Transverse colon (tissue), 4 donors: ENCODE measurements around the gene PLCD1. TPM values are rescaled to one million over a fixed set of nuclear protein-coding genes. Genes with fewer than 3 reads are reported as not detected.

Experiments
- DNase-seq: peaks from one replicate; pipeline ENCODE4 v3.0.0-alpha.2; 2019
- H3K27ac ChIP-seq, 4 donors: fragments of 200-600 bp; sonication (generic); 2 replicates each; pipeline ENCODE4 v1.5.1; 2016 to 2018; ENCODE audit warnings: inconsistent platforms in 4 of 4
- H3K27me3 ChIP-seq: fragments of 200-600 bp; sonication (generic); 2 replicates; pipeline ENCODE4 v1.5.1; 2017; ENCODE audit warnings: inconsistent platforms
- H3K36me3 ChIP-seq, 4 donors: fragments of 200-600 bp; sonication (generic); 2 replicates each; pipeline ENCODE4 v1.5.1; 2017 to 2019; ENCODE audit warnings: inconsistent platforms in 4 of 4
- H3K4me1 ChIP-seq, 4 donors: fragments of 200-600 bp; sonication (generic); 2 replicates each; pipeline ENCODE4 v1.5.1; 2017 to 2020; ENCODE audit warnings: inconsistent platforms in 4 of 4
- H3K4me3 ChIP-seq, 4 donors: fragments of 200-600 bp; sonication (generic); 1 replicate in 1 of 4; 2 replicates in 3 of 4; pipeline versions ENCODE4 v1.5.1 to v1.6.1; 2017 to 2019; ENCODE audit warnings: inconsistent platforms in 4 of 4
- H3K9me3 ChIP-seq, 2 donors: fragments of 200-600 bp; sonication (generic); 2 replicates each; pipeline ENCODE4 v1.5.1; 2017 to 2019; ENCODE audit warnings: inconsistent platforms in 2 of 2
- EP300 ChIP-seq: sonication (generic); formaldehyde crosslinking; IDR thresholded peaks from one replicate; pipeline ENCODE4 v1.6.1; 2017; ENCODE audit warnings: antibody characterized with exemption, low read depth
- POLR2A ChIP-seq: fragments of 450-650 bp; IDR thresholded peaks from one replicate; pipeline ENCODE4 v1.6.1; 2016; ENCODE audit warnings: antibody characterized with exemption, mild to moderate bottlenecking, moderate library complexity
- POLR2AphosphoS5 ChIP-seq, 3 donors: sonication (generic); formaldehyde crosslinking; IDR thresholded peaks; one replicate each; pipeline ENCODE4 v1.6.1; 2016; ENCODE audit warnings: antibody characterized with exemption in 3 of 3
- WGBS, 2 donors: methylation state at CpG; one replicate each; pipeline ENCODE4 v1.1.5; 2018; ENCODE audit warnings: low coverage in 1 of 2; 5-methylcytosine and 5-hydroxymethylcytosine counted together
- in situ Hi-C, 4 donors: fragments of 200-750 bp; cut with MboI; loops; one replicate each; pipeline versions ENCODE4 v1.15.0 to v1.15.1; 2017; ENCODE audit warnings: low sequenced_read_pairs in 3 of 4, low pct_ligation_motif_present in 1 of 4, low pct_unique_long_range_greater_than_20kb in 1 of 4
- intact Hi-C: fragments of 100-400 bp; cut with DNase I; formaldehyde crosslinking; loops from one replicate; pipeline ENCODE4 v1.15.1; 2023; ENCODE audit warnings: low total_unique reads
- small RNA-seq, 4 donors: library from RNA; depleted of rRNA; stranded (forward); fragments of <200 nt; gene quantifications; one replicate each; pipeline ENCODE3, GENCODE V24; 2016
- total RNA-seq, 4 donors: library from RNA; depleted of rRNA; stranded (reverse); fragments of >200 nt; gene quantifications; one replicate each; pipeline ENCODE4 v1.1.0, GENCODE V29; 2016
- TF ChIP-seq, protein P1 (sequence below), 5 experiments: fragments of 200-600 bp in 3 of 5; fragments of 450-650 bp in 2 of 5; sonication (generic) in 3 of 5; IDR thresholded peaks; 1 replicate in 2 of 5; 2 replicates in 3 of 5; pipeline ENCODE4 v1.5.1; 2016 to 2017; ENCODE audit warnings: antibody characterized with exemption in 5 of 5, inconsistent platforms in 3 of 5, mild to moderate bottlenecking in 2 of 5, moderate library complexity in 1 of 5

PLCD1 gene
- total RNA-seq, 4 donors from 2014 or later, result 21.1 to 126 (median 91.4) TPM

DNA sequence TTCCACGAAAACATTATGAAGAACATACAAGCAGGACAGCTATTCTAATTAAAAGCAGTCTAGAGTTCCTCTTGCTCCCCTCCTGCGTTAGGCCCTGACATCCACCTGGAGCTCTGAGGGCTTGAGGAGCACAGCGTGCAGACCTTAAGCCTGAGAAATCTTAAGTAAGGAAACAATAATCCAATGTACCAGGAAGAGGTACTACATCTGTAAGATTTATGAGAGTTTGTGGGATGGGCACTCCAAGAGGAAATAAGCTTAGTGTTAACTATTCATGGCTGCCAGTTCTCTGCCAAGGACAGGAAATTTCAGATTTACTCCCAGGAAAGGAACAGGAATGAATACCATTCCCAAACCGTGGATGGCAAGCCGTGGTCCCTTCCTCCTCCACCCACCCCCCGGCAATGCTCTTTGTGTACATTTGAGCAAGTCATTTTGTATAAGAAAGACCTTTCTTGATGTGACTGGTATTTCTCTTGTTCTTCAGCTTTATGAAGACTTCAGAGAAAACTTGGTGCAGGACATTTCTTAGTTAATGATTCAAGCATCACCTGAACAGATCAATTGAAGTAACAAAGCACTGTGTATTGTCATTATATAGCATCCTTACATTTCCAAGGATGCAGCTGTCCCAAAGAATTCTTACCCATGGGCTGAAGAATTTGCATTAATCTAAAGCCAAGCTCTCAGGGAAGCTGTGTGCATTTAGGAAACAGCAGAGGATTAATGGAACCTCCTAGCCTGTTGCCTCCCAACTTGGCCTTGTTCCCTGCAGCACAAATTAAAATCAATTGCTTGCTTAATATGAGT, 67.6 kb downstream of the PLCD1 start:
- no peak overlapping the region for H3K4me3 ChIP-seq
- intact Hi-C loops (no loop called here), in situ Hi-C loops (loop anchor here in 3 of 4 donors (5.0 to 10.0 kb wide), 2 partner anchors 105 to 107 kb away; no protein-coding TSS in a partner anchor)
- H3K4me1 ChIP-seq, result peaks cover 20 to 63% (median 46%) of the 10 kb centered on the region in 4 donors
- WGBS, 2 donors, result 13 to 34% methylated on average over 3 to 6 of the region's 6 CpGs
- H3K27ac ChIP-seq, result peak overlapping the region; percentile 78 to 83 (median 79)
- DNase-seq, result no peak
- no peaks in the 10 kb centered on the region for H3K36me3 ChIP-seq
- H3K27me3 ChIP-seq, result no peaks in the 10 kb centered on the region
- no peaks in the 10 kb centered on the region for H3K9me3 ChIP-seq
- TF ChIP-seq POLR2A (peak; percentile 38), POLR2AphosphoS5 (IDR thresholded peaks at IDR 0.05) (peak in 2 of 3 donors; percentile 47 to 65), EP300 (no peak)
- TF ChIP-seq, protein P1, sequence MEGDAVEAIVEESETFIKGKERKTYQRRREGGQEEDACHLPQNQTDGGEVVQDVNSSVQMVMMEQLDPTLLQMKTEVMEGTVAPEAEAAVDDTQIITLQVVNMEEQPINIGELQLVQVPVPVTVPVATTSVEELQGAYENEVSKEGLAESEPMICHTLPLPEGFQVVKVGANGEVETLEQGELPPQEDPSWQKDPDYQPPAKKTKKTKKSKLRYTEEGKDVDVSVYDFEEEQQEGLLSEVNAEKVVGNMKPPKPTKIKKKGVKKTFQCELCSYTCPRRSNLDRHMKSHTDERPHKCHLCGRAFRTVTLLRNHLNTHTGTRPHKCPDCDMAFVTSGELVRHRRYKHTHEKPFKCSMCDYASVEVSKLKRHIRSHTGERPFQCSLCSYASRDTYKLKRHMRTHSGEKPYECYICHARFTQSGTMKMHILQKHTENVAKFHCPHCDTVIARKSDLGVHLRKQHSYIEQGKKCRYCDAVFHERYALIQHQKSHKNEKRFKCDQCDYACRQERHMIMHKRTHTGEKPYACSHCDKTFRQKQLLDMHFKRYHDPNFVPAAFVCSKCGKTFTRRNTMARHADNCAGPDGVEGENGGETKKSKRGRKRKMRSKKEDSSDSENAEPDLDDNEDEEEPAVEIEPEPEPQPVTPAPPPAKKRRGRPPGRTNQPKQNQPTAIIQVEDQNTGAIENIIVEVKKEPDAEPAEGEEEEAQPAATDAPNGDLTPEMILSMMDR (IDR thresholded peaks at IDR 0.05), result no peak

DNA sequence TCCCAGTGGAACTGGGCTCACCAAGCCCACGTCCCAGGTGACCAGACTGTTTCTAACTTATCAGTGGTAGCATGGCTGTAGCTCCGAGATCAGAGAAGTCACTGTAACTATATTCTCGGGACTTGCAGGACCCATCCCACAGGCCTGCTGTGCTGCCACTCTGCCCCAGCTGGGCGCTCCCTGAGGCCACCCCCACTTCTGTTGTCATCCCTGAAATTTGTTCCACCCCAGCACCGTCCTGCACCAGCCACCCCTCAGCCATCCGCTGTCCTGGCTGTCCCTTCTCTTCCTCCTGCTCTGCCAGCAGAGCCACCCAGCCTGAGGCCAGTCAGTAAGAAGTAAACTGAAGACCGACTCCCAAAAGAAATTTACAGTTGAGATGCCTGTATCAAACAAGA, 71.9 kb downstream of the PLCD1 start:
- Histone ChIP-seq H3K4me3 (no peak overlapping the region), H3K36me3 (no peaks in the 10 kb centered on the region), H3K27me3 (no peaks in the 10 kb centered on the region), H3K9me3 (no peaks in the 10 kb centered on the region), H3K4me1 (peaks cover 29 to 62% (median 37%) of the 10 kb centered on the region in 4 donors), H3K27ac (peak overlapping the region; percentile 55 to 76 (median 68))
- intact Hi-C loops (no loop called here), in situ Hi-C loops (no loop called here)
- 60 to 74% methylated on average over 4 to 7 of the region's 7 CpGs for WGBS, 2 donors
- DNase-seq, result no peak
- TF ChIP-seq, protein P1 (IDR thresholded peaks at IDR 0.05), result no peak
- TF ChIP-seq POLR2AphosphoS5 (IDR thresholded peaks at IDR 0.05) (no peak), POLR2A (no peak), EP300 (no peak)

Small RNA genes lying within 50 kb of the gene (small RNA-seq; reads per million reads assigned to genes)
- 1.3 to 4.4 (median 2.3) reads per million in 4 donors for gene MIR26A1
- gene RF00019, result 0 reads per million in 4 donors

Other genes starting within 250 kb of the PLCD1 start
- 100 to 1,000 TPM in 1 of 4 donors, 10 to 100 TPM in 3; 39.8 to 105 (median 56.2) TPM for gene CTDSPL, start 167.8 kb downstream of the PLCD1 start, total RNA-seq
- 100 to 1,000 TPM; 112 to 214 (median 172) TPM for gene VILL, start 38.9 kb downstream of the PLCD1 start, total RNA-seq
- gene DLEC1, start 9.6 kb upstream of the PLCD1 start, total RNA-seq, result 1 to 10 TPM in 2 of 4 donors, under 1 TPM in 2; 0.20 to 4.1 (median 1.4) TPM
- 100 to 1,000 TPM; 123 to 278 (median 204) TPM for gene ACAA1, start 107.5 kb upstream of the PLCD1 start, total RNA-seq
- gene MYD88, start 109.0 kb upstream of the PLCD1 start, total RNA-seq, result 10 to 100 TPM; 49.0 to 82.2 (median 76.5) TPM
- gene OXSR1, start 135.9 kb upstream of the PLCD1 start, total RNA-seq, result 10 to 100 TPM; 35.9 to 47.9 (median 43.5) TPM
- under 1 TPM in 3 of 4 donors, not detected in 1; 0.32 to 0.68 (median 0.60) TPM for gene SLC22A13, start 236.2 kb upstream of the PLCD1 start, total RNA-seq